Measurements from ENCODE around the gene GNAQ.
A peak's percentile ranks its signal among the peaks of the same experiment; 100 is the strongest.

GNAQ gene

GRCh38 chr9:78031893-78032729, 500 bp upstream of the GNAQ start:
- peak; percentile 57 to 62 for DNase-seq (ENCODE audit: low read depth in 2 of 2)

GRCh38 chr9:78030553-78031443, 813 bp downstream of the GNAQ start:
- DNase-seq (ENCODE audit: low read depth in 2 of 2) = peak; percentile 28 to 52

- no peak for DNase-seq (ENCODE audit: low read depth in 2 of 2)
Observed at GRCh38 chr9:78030296-78030552, 1.4 kb downstream of the GNAQ start.

DNA sequence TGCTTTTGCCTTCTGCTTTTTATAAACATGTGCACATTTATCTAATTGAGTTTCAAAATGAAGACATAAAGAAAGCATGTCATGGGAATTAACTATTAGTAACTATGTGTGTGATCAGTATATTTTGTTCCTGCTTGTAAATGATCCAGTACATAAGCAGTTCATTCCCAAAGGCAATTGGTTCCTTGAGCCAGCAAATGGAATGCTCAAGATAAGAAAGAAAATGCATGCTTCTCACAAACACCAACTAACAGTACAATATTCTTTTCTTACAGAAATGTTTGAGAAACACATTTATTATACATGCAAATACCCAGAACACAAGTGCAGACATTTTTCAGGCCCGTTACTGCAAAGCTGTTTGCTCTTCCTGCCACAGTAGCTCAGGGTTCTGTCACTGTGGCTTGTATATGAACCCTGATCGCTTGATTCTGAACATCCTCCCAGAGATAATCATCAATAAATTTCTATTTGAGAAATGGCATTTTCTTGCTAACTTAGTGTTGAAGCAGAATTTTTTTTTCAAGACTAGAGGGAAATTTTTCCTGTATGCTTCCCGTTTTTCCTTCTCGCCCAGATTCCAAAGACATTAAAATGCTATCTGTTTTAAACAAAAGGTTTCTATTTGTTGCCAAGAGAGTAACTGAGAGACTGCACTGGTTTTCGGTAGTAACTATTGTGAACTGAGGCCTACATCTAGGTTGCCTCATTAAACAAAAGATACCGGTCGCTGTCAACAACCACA, 1.9 kb downstream of the GNAQ start:
- DNase-seq (ENCODE audit: low read depth in 2 of 2) = no peak

DNA sequence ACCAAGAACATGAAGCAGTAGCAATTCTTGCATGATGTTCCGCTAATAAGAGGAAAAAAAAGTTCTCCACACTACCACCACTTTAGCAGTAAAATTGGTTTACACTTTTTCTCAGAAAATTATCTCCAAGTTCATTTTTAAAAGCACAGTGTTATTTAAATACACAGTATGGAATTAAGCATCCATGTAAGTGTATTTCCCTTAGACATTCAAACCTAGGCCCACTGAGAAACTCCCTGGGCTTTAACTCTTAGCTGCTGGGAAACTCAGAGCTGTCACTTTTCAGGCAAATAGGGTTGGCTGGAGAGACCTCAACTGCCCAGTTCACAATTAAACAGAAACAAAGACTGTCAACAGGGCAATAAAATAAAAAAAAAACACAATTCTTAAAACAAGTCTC, 2.7 kb downstream of the GNAQ start:
- DNase-seq (ENCODE audit: low read depth in 2 of 2) = no peak

DNA sequence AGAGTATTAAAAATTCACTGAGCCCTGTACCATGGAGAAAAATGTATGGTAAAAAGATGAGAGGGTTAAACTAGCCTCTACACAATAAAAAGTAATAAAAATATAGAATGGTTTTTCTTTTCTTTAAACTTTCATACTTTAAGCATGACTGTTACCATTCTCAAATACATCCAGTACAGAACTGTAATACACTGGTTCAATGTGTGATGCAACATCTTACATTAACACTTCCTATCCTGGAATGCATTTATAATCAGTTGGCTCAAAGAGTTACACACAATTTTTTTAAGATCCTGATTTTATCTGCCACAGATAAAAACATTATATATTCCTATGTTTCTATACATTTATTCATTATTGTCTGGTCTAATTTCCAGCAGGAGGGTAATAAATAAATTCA, 4.7 kb downstream of the GNAQ start:
- no peak for DNase-seq (ENCODE audit: low read depth in 2 of 2)

DNA sequence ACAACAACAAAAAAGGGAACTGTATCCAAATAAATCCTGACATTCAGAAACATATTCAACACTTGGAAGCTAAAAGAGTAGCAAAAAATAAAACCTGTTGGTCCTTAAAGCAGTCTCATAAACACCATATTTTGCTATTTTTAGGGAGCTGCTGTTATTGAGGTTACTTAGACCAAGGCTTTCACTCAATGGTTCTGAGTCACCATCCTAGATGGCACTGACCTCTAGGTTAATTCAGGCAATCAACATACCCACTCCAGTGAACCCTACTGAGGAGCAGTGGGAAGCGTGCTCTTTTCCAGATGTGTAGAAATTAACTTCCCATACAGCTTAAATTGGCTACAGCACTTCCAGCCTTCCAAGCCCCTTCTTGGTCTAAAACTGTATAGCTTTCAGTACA, 5.2 kb downstream of the GNAQ start:
- DNase-seq (ENCODE audit: low read depth in 2 of 2) = no peak

DNA sequence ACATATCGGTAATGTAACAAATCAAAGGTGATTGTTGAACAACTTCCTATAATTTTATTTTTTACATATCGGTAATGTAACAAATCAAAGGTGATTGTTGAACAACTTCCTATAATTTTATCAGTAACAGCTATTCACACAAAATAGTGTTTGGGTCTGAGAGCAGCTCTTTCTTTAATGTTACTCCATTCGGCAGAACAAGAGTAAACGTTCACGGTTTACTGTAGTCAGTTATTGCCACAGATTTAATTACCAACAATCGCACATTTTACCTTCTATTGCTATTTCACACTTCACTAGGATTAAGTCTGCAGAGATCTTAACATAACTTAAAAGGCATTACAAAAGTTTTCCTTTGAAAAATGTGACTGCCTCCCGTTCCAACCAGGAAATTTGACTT, 6.4 kb downstream of the GNAQ start:
- DNase-seq (ENCODE audit: low read depth in 2 of 2) = no peak

DNA sequence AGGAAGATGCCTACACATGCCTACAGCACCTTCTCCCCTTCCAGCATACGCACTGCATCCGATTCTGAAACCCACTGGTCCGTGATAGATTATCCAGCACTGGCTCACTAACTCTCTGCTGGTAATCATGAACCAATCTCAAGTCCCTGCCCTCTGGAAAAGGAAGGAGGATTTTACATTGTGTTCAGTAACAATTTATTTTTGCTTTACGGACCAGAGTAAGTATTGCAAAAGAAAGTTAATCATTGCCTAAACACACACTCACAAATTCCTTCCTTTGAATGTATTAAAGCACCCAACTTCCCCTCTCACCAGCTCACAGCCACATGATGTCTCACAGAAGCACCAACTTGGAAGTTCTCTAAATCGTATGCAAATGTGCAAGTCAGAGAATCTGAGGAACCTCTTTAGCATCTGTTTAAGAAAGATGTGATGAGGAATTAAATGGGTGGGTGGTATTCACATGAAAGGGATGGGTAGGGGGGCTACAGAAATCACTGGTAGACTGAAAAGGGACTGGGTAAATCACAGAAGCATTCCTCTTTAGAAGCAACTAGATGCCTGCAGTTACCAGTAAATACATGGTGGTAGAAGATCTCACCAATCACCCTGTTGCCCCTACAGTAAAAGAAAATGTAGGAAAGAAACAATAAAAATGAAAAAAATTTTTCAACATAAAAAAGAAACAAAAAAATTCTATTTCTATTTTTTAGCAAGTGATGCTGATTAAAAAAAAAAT, 8.4 kb downstream of the GNAQ start:
- no peak for DNase-seq (ENCODE audit: low read depth in 2 of 2)

DNA sequence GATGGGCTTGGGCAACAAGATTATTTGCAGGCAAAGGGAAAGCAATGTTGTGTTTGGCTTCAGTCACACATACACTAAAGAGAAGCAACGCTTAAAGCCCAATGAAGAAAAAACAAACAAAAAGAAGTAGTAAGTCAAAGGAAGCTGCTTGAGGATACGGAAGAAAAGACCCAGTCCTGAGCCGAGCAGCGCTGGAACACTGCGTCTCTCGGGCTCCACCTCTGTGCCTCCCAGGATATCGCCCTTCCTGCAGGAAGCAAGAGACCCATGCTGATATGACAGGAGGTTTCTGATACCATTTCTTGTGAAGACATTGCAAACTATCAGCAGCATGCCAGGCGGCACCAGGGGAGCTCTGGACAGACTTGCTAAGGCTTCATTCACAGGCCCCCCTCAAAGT, 9.9 kb downstream of the GNAQ start:
- no peak for DNase-seq (ENCODE audit: low read depth in 2 of 2)

- DNase-seq (ENCODE audit: low read depth in 2 of 2) = no peak
Observed at GRCh38 chr9:78017190-78017693, 14.4 kb downstream of the GNAQ start.

GRCh38 chr9:78015241-78015640, 16.4 kb downstream of the GNAQ start:
- DNase-seq (ENCODE audit: low read depth in 2 of 2) = no peak

DNA sequence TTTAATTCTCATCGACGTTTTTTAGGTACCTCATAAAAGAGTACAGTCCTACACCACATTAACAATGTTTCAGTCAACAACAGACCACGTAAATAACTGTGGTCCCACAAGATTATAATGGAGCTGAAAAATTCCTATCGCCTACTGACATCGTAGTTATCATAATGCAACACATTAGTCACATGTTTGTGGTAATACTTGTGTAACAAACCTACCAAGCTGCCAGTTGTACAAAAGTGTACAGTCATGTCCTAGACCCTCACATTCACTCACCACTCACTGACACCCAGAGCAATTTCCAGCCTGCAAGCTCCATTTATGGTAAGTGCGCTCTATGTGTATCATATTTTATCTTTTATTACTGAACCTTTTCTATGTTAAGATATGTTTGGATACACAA, 16.8 kb downstream of the GNAQ start:
- no peak for DNase-seq (ENCODE audit: low read depth in 2 of 2)

DNA sequence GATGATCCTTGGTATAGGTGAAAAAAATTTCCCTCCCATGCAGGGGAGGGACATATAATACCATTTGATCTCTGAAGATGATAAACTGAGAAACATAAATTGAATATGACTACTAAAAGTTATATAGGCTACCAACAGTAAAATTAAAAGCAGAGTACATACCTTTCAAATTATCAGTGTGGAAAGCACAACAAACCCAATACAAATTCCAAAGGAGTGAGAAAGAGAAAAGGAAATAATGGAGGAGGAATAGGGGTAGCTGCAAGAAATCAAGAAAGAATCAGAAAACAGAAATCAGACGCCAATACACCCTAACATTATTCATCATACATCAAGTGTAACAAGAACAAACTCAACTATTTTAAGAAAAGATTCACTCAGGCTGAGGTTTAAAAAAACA, 17.7 kb downstream of the GNAQ start:
- DNase-seq (ENCODE audit: low read depth in 2 of 2) = no peak

DNA sequence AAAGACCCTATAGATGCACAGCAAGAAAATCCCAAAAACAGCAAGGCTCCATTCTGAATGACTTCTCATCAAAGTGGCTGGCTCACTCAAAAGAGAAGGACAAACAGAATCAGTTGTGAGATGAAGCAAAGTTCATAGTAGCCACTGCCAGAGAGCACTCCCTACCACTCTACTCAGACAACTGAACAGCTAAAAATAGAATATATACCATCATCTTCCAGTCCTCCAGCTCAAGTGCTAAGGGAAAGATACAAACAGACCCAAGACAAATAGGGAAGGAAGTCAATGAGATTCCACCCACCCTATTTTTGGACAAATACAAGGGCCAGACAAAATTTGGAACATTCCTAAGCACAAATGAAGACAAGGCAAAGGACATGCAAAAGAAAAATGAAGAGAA, 20.6 kb downstream of the GNAQ start:
- no peak for DNase-seq (ENCODE audit: low read depth in 2 of 2)

- DNase-seq (ENCODE audit: low read depth in 2 of 2) = no peak
Observed at GRCh38 chr9:78010445-78010844, 21.2 kb downstream of the GNAQ start.

- no peak for DNase-seq (ENCODE audit: low read depth in 2 of 2)
Observed at GRCh38 chr9:78009186-78009585, 22.4 kb downstream of the GNAQ start.

- no peak for DNase-seq (ENCODE audit: low read depth in 2 of 2)
Observed at GRCh38 chr9:78006734-78007133, 24.9 kb downstream of the GNAQ start.

GRCh38 chr9:78005231-78006002, 26.2 kb downstream of the GNAQ start:
- DNase-seq (ENCODE audit: low read depth in 2 of 2) = no peak

DNA sequence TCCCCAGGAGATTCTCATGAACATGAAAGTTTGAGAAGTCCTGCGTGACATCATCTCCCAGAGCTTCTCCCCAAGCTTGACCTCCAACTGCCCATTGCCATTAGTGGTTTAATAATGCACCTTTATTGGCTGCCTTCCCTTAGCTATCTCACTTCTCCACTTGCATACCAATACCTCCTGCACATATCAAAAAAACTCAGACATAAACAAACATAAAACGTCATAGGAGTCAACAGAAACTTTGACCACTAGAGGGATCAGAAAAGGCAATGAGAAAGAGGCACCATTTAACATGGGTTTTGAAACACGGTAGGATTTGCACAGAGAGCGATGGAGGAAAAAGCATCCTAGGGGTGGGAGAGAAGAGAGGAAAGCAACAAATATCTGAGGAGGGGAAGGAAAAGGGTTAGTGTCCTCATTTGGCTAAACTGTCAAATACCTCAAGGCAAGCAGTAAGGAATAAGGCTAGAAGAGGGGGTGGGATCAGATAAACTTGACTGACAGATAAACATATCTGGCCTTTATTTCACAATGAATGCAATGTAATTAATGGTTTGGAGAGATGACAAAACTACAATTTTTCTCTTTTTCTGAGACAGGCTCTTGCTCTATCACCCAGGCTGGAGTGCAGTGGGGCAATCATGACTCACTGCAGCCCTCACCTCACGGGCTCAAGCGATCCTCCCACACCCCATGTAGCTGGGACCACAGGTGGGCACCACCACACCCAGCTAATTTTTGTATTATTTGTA, 27.0 kb downstream of the GNAQ start:
- no peak for DNase-seq (ENCODE audit: low read depth in 2 of 2)
